SK-MEL-5 (cell line): ENCODE data around the gene CDK5RAP2. TPM values are rescaled to one million over a fixed set of nuclear protein-coding genes. Genes with fewer than 3 reads are reported as not detected.
A peak's percentile ranks its signal among the peaks of the same experiment; 100 is the strongest.

Experiments used
- DNase-seq: peaks from one replicate; pipeline ENCODE4 v3.0.0-alpha.2; 2016; ENCODE audit warnings: low read depth, low spot score
- in situ Hi-C: cut with HindIII; loops from 2 replicates; pipeline ENCODE4 v1.10.0; 2016; ENCODE audit warnings: low sequenced_read_pairs, high pct_unique_total_duplicates, low pct_unique_long_range_greater_than_20kb
- total RNA-seq: library from RNA; depleted of rRNA; stranded (reverse); fragments of >200 nt; shearing (Covaris generic); gene quantifications from 2 replicates; pipeline ENCODE4 v1.2.3, GENCODE V29; 2014

The CDK5RAP2 gene
- total RNA-seq, 1 experiment from 2014 or later: 114 TPM

GRCh38 chr9:120374817-120375216, 205.2 kb downstream of the CDK5RAP2 start:
- no peak for DNase-seq
- in situ Hi-C loops: no loop called here

DNA sequence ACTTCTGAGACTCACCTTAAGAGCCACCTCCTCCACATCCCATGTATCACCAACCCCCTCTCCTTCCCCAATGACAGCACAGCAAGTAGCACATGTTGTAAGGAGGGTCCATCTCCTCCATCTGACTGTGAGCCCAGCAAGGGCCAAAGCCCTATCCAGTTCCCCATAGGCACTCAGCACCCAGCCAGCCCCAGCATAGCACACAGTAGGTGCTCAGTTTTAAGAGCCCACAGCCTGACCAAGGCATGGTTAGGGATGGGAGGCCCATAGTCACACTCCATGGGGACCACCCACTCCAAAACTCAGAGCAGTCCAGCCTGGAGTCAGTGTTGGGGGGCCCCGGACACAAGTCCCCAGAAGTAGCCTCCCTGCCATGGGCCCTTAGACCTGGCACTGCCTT, 205.7 kb downstream of the CDK5RAP2 start:
- in situ Hi-C loops: no loop called here

GRCh38 chr9:120372040-120372439, 207.9 kb downstream of the CDK5RAP2 start:
- in situ Hi-C loops: no loop called here

More for the DNA sequence above, 205.7 kb downstream of the CDK5RAP2 start:
- no peak for DNase-seq

DNA sequence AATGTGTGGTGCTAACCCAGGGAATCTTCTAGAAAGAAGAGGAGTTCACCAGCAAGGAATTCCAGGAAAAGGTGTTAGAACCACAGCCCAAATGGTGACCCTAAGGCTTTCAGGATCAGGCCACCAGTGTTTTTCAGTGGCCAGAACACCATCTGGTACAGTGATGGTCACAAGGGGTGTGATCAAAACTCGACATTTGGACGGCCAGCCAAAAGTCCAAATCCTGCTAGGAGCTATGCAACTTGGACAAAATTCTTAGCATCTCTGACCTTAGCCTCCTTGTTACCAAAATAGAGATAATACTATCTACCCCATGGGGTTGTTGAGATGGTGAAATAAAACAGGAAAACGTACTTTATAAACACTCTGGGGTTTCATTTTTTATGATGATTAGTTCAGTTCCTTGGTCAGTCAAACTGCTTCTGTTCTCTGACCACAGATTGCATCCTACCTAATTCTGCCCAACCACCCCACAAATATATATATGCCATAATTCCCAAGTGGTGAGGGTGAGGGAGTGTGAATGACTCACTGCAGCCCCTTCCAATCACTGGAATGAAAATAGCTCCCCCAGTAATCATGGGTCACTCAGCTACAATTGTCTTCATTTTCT, 210.3 kb downstream of the CDK5RAP2 start:
- in situ Hi-C loops: no loop called here
- no peak for DNase-seq

More at GRCh38 chr9:120372040-120372439, 207.9 kb downstream of the CDK5RAP2 start:
- no peak for DNase-seq

- no peak for DNase-seq
- in situ Hi-C loops: no loop called here
Observed at GRCh38 chr9:120368799-120369198, 211.2 kb downstream of the CDK5RAP2 start.

DNA sequence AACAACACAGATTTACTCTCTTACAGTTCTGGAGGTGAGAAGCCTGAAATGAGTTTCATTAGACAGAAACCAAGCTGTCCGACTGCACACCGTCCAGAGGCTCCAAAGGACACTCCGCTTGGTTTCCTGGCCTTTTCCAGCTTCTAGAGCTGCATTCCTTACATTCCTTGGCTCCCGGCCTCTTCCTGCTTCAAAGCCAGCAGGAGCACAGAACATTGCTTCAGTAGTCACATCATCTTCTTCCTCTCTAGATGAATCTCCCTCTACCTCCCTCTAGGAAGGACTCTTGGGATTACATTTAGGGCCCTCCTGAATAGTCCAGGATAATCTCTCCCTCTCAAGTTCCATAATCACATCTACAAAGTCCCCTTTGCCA, 213.3 kb downstream of the CDK5RAP2 start:
- peak; percentile 69 for DNase-seq
- in situ Hi-C loops: no loop called here

DNA sequence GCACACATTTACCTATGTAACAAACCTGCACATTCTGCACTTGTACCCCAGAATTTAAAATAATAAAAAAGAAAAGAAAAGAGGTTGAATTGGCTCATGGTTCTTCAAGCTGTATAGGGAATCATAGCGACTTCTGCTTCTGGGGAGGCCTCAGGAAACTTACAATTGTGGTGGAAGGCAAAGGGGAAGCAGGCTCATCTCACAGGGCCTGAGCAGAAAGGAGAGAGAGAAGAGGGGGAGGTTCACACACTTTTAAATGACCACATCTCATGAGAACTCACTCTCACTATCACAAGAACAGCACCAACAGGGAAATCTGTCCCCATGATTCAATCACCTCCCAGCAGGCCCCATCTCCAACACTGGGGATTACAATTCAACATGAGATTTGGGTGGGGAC, 214.6 kb downstream of the CDK5RAP2 start:
- no peak for DNase-seq
- in situ Hi-C loops: no loop called here

DNA sequence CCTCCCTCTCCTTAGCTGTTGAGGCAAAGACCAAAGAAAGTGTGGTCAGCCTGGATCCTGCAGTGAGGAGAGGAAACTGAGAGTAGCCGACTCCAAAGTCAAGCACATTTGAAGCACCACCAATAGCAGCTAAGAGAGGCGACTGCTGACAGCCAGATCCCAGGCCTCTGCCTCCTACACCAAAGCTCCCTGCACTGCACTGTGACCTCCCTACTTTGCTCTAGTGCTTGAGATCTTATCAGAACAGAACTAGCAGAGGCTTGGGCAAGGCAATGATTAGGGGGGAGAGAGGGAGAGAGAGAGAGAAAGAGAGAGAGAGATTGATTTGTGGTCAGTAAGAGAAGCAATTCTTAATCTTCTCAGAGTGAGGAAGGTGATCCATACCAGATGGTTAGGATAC, 216.3 kb downstream of the CDK5RAP2 start:
- no peak for DNase-seq
- in situ Hi-C loops: no loop called here

GRCh38 chr9:120362446-120362845, 217.5 kb downstream of the CDK5RAP2 start:
- in situ Hi-C loops: no loop called here
- no peak for DNase-seq

GRCh38 chr9:120361551-120361950, 218.4 kb downstream of the CDK5RAP2 start:
- no peak for DNase-seq
- in situ Hi-C loops: no loop called here

DNA sequence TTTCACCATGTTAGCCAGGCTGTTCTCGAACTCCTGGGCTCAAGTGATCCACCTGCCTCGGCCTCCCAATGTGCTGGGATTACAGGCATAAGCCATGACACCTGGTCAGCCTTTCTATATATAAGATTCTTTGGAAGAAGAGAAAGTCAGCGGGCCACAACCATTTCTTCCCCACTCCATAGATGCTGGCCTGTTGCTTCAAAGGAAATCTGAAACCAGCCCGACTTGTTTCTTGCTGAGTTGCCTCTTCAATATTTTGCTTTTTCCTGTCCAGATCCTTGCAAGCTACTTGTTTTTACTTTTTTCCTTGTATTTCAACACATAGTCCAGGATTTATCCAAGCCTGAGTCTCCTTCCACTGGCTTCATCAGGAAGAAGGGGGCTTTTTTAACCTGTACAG, 219.5 kb downstream of the CDK5RAP2 start:
- DNase-seq: no peak
- in situ Hi-C loops: no loop called here

- in situ Hi-C loops: no loop called here
Observed at GRCh38 chr9:120360046-120360445, 219.9 kb downstream of the CDK5RAP2 start.

DNA sequence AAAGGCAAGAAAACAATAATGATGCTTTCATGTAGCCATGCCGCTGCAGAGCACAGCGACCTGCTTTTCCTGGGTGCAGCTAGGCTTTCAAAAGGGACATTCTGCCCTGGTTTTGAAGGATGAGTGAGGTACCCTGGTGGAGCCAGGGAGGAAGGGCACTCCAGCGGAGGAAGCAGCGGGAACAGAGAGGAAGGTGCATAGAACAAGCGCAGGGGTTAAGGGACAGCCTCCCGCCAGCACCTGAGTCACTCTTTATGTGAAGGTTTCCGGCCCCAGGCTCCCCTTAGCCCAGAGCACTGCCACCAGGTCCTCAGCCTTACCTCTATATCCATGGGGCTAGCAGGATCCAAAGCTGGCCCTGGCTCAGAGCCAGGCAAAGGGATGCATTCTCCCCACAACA, 221.1 kb downstream of the CDK5RAP2 start:
- in situ Hi-C loops: no loop called here
- DNase-seq: no peak

More at GRCh38 chr9:120360046-120360445, 219.9 kb downstream of the CDK5RAP2 start:
- no peak for DNase-seq

DNA sequence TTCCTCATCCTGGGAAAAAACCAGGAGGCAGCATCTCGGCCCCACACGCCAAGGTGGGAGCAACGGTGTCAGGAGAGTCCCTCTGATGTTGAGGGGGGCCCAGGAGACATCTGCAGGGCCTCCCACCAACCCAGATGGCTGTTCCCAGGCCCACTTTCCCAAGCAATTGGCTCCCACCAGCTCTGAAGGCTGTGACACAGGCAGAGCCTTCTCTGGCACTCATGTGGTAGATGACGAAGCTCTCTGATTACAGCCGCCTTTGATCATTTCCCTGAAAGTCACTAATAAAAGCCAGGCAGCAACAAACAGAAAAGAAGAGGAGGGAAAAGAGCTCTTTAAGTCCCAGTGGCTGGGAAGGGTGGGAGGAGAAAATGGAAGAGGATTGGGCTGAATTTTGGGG, 226.5 kb downstream of the CDK5RAP2 start:
- peak; percentile 9 for DNase-seq

GRCh38 chr9:120351106-120351505, 228.9 kb downstream of the CDK5RAP2 start:
- in situ Hi-C loops: no loop called here
- DNase-seq: no peak

More for the DNA sequence above, 226.5 kb downstream of the CDK5RAP2 start:
- in situ Hi-C loops: no loop called here

GRCh38 chr9:120350596-120350995, 229.4 kb downstream of the CDK5RAP2 start:
- in situ Hi-C loops: no loop called here
- DNase-seq: no peak

DNA sequence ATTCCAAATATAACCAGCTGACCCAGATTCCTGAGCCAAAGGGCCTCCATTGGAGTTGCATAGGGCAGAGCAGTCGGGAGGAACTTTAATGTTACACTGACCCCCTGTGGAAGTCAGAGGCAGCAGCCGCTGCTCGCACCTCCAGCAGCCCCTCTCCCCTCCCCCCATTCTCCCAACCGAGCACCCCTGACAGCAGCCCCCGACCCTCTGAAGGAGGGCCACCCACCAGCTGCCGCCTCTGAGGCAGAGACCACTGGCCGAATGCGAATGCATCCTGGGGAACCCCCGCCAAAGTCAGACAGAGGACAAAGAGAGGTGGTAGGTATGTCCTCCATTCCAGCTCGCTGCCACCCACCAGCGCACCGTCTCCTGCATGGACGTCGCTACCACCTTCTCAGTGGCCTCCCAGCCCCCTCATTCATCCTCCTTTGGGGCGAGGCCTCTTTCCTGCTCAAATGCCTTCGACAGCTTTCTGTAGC, 231.0 kb downstream of the CDK5RAP2 start:
- in situ Hi-C loops: no loop called here
- DNase-seq: peak; percentile 73

DNA sequence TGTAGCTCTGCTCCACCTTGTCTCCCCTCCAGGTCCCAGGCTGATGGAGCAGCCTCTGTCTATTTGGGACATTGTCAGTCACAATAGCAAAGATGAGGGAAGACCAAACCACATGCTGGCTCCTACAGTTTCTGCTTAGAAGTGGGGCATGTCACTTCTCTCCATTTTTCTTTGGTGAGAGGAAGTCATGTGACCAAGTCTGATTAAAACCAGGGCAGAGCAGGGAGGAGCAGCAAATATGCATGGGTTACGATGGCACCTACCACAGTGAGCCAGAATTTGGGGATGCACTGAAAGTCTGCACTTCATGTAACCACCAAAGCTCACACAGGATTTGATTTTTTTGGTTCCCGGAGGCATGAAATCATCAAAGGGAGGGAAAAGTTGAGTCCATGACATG, 234.6 kb downstream of the CDK5RAP2 start:
- in situ Hi-C loops: no loop called here
- DNase-seq: no peak

DNA sequence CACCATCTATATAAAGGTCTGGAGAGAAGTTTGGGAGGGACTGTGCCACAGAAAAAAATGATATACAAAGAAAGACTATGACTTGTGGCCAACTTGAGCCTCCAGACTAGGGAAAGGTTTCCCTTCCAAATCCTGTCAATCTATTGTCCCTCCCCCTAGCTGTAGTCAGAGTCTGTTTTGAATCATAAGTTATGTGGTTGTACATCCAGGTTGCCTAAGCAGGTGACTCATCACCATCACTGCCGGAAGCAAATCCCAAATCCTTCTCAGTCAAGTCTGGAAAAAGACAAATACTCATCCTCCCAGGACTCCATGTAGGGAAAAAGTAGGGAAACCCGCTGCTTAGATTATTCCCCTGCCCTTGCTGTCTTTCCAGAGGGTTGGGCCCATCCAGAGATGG, 235.7 kb downstream of the CDK5RAP2 start:
- in situ Hi-C loops: no loop called here
- DNase-seq: no peak

GRCh38 chr9:120343416-120343815, 236.6 kb downstream of the CDK5RAP2 start:
- no peak for DNase-seq
- in situ Hi-C loops: no loop called here
